KMS-11 (cell line): ENCODE results near the gene FADD.
"Not testable (repeated sequence)": the region's sequence is repeated elsewhere in the genome, so short reads cannot be mapped to it uniquely, and the experiment has no call there.

Experiments
- H2AFZ ChIP-seq: fragments of 200-600 bp; sonication (generic); 2 replicates; pipeline ENCODE4 v1.6.1; 2016; ENCODE audit warnings: antibody characterized with exemption, mixed run types, low read depth
- H3K27ac ChIP-seq: fragments of 200-600 bp; sonication (generic); 2 replicates; pipeline ENCODE4 v1.6.1; 2016; ENCODE audit warnings: mild to moderate bottlenecking, mixed run types
- H3K27me3 ChIP-seq: fragments of 200-600 bp; sonication (generic); 2 replicates; pipeline ENCODE4 v1.6.1; 2017; ENCODE audit warnings: mild to moderate bottlenecking, low read depth, mixed run types, moderate library complexity; ENCODE audit not compliant: insufficient read depth
- H3K36me3 ChIP-seq: fragments of 200-600 bp; sonication (generic); 2 replicates; pipeline ENCODE4 v1.6.1; 2017; ENCODE audit warnings: mild to moderate bottlenecking, mixed run types; ENCODE audit not compliant: insufficient read depth
- H3K4me1 ChIP-seq: fragments of 200-600 bp; sonication (generic); 2 replicates; pipeline ENCODE4 v1.6.1; 2016; ENCODE audit warnings: mild to moderate bottlenecking, low read depth, mixed run types; ENCODE audit not compliant: poor library complexity, severe bottlenecking
- H3K4me2 ChIP-seq: fragments of 200-600 bp; sonication (generic); 2 replicates; pipeline ENCODE4 v1.7.0; 2016; ENCODE audit warnings: mild to moderate bottlenecking, mixed run types
- H3K4me3 ChIP-seq: fragments of 200-600 bp; sonication (generic); IDR thresholded peaks from 2 replicates; pipeline ENCODE4 v1.6.1; 2017; ENCODE audit warnings: low read depth, low read length, mixed read lengths; ENCODE audit not compliant: insufficient read depth
- H3K79me2 ChIP-seq: fragments of 200-600 bp; sonication (generic); 2 replicates; pipeline ENCODE4 v1.6.1; 2016; ENCODE audit warnings: low read depth, mixed run types; ENCODE audit not compliant: insufficient read depth
- H3K9ac ChIP-seq: fragments of 200-600 bp; sonication (generic); 2 replicates; pipeline ENCODE4 v1.6.1; 2016; ENCODE audit warnings: mild to moderate bottlenecking, mixed run types
- H4K20me1 ChIP-seq: fragments of 200-600 bp; sonication (generic); 2 replicates; pipeline ENCODE4 v1.6.1; 2016; ENCODE audit warnings: mild to moderate bottlenecking, mixed run types; ENCODE audit not compliant: insufficient read depth
- CTCF ChIP-seq: fragments of 200-600 bp; sonication (generic); conservative IDR thresholded peaks from 2 replicates; pipeline ENCODE4 v1.6.1; 2017; ENCODE audit warnings: low read depth, mild to moderate bottlenecking, antibody characterized with exemption, low read length, moderate library complexity, mixed read lengths

FADD gene

GRCh38 chr11:70210051-70210501, 7.0 kb downstream of the FADD start:
- Histone ChIP-seq H3K36me3 (no peaks in the 10 kb centered on the region), H3K4me3 (no peak overlapping the region), H2AFZ (no peak overlapping the region), H3K27me3 (no peaks in the 10 kb centered on the region), H3K9ac (no peak overlapping the region), H4K20me1 (0 out of 2 replicates have a peak, but pooled peaks cover 2% of the 10 kb centered on the region), H3K4me2 (no peak overlapping the region), H3K4me1 (peaks cover 2% of the 10 kb centered on the region), H3K27ac (no peak overlapping the region), H3K79me2 (peaks cover 6% of the 10 kb centered on the region)
- TF ChIP-seq CTCF: no peak

- peaks cover 2% of the 10 kb centered on the region; the same call in 1 of the 2 replicates for H3K79me2 ChIP-seq
- no peak overlapping the region for H3K9ac ChIP-seq
- no peak for TF ChIP-seq CTCF
- no peaks in the 10 kb centered on the region for H3K4me1 ChIP-seq
- H3K4me2 ChIP-seq: no peak overlapping the region
- H4K20me1 ChIP-seq: no peaks in the 10 kb centered on the region
- no peak overlapping the region for H3K4me3 ChIP-seq
- H2AFZ ChIP-seq: no peak overlapping the region
- no peak overlapping the region for H3K27ac ChIP-seq
- no peaks in the 10 kb centered on the region for H3K36me3 ChIP-seq
- H3K27me3 ChIP-seq: no peaks in the 10 kb centered on the region
Measured at GRCh38 chr11:70210530-70210929, 7.4 kb downstream of the FADD start.

- Histone ChIP-seq H3K9ac (no peak overlapping the region), H3K4me1 (no peaks in the 10 kb centered on the region), H3K4me3 (no peak overlapping the region), H3K79me2 (no peaks in the 10 kb centered on the region), H3K27ac (no peak overlapping the region), H3K36me3 (no peaks in the 10 kb centered on the region), H4K20me1 (no peaks in the 10 kb centered on the region), H3K4me2 (no peak overlapping the region), H2AFZ (no peak overlapping the region), H3K27me3 (no peaks in the 10 kb centered on the region)
- TF ChIP-seq CTCF: no peak
Measured at GRCh38 chr11:70212227-70212811, 9.2 kb downstream of the FADD start.

GRCh38 chr11:70217388-70217787, 14.3 kb downstream of the FADD start:
- H3K36me3 ChIP-seq, H3K4me3 ChIP-seq, H4K20me1 ChIP-seq, H3K9ac ChIP-seq, H3K27me3 ChIP-seq, H3K79me2 ChIP-seq, H3K27ac ChIP-seq, H3K4me1 ChIP-seq, H2AFZ ChIP-seq, H3K4me2 ChIP-seq: not testable (repeated sequence)

- not testable (repeated sequence) for H3K4me1 ChIP-seq, H3K36me3 ChIP-seq, H3K27ac ChIP-seq, H4K20me1 ChIP-seq, H3K4me3 ChIP-seq, H3K79me2 ChIP-seq, H2AFZ ChIP-seq, H3K9ac ChIP-seq, H3K27me3 ChIP-seq, H3K4me2 ChIP-seq
Measured at GRCh38 chr11:70218076-70218475, 15.0 kb downstream of the FADD start.
